Measurements from ENCODE around the gene MORN5.

MORN5 gene

DNA sequence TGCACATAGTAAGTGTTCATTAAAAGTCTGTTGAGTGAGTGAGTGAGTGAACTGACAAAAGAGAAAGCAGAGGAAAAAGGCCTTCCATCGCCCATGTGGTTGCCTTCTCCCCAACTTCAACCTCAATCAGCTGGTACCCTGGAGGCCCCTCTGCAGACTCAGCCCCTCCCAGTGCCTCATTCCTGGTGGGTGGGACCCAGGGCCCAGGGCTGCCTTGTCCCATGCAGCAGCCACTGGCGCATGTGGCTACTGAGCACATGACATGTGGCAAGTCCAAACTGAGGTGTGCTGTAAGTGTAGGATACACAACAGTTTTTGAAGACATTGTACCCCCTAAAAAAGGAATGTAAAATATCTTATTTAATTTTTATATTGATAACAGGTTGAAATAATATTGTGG lies 29.7 kb upstream of the MORN5 start:
- DNase-seq (no peak), ATAC-seq (no peak)
- no peaks in the 10 kb centered on the region for H3K36me3 Mint-ChIP-seq (ENCODE audit: low read depth)
- no peaks in the 10 kb centered on the region for H3K9me3 Mint-ChIP-seq
- H3K27me3 Mint-ChIP-seq, result peaks cover 19% of the 10 kb centered on the region
- no peak overlapping the region for H3K4me3 Mint-ChIP-seq
- no peak overlapping the region for H3K27ac Mint-ChIP-seq
- peaks cover 13% of the 10 kb centered on the region for H3K4me1 Mint-ChIP-seq

GRCh38 chr9:122130837-122131236 lies 28.9 kb upstream of the MORN5 start:
- Mint-ChIP-seq H3K4me3 (no peak overlapping the region), H3K36me3 (ENCODE audit: low read depth) (no peaks in the 10 kb centered on the region), H3K27ac (no peak overlapping the region), H3K27me3 (peaks cover 12% of the 10 kb centered on the region), H3K4me1 (peaks cover 11% of the 10 kb centered on the region), H3K9me3 (no peaks in the 10 kb centered on the region)
- no peak for ATAC-seq
- DNase-seq, result no peak

DNA sequence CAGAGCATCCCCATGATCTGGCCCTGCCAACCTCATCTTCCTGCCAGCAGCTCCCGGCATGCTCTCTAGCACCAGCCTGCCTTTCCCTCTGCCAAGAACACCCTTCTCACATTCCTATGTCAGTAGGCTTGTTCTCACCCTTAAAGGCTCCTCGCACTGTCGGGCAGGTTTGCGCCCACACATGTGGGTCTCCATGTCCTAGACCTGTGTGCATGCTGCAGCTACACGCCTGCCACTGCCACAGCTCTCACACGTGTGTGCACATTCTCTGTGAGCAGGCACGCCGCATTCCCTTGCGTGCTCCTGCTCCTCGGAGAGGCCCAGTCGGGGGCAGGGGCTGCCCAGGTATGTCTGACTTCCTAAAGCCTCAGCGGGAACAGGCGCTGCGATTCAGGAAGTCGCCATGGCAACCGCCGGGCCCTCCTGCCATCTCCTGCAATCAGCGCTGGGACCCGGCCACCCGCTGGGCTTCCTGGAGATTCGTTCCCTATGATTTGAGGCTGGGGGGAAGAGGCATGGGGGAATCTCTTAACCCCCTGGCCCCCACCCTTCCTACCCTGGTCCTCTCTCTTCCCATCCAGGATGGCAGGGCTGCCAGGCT lies 28.2 kb upstream of the MORN5 start:
- Mint-ChIP-seq H3K27ac (no peak overlapping the region), H3K9me3 (no peaks in the 10 kb centered on the region), H3K4me3 (no peak overlapping the region), H3K27me3 (peaks cover 6% of the 10 kb centered on the region), H3K4me1 (peaks cover 8% of the 10 kb centered on the region), H3K36me3 (ENCODE audit: low read depth) (no peaks in the 10 kb centered on the region)
- DNase-seq, result no peak
- no peak for ATAC-seq

DNA sequence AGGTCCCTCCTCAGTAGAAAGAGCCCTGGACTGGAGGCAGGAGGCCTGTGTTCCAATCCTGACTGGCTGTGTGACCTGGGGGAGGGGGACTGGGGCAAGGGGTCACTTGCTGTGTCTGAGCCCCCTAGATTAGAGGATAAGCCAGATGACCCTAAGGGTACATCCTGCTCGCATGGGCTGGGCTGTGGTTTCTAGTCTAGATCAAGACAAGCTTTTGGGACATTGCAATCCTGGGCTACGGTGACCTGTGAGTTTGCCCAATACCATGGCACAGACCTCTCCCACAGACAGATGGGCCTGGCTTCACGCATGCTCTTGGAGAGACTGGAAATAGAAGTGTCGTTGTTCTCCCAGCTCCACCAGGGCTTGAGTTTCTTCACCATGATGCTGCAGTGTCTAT lies 27.2 kb upstream of the MORN5 start:
- H3K4me1 Mint-ChIP-seq, result peaks cover 3% of the 10 kb centered on the region
- H3K36me3 Mint-ChIP-seq (ENCODE audit: low read depth), result no peaks in the 10 kb centered on the region
- no peak overlapping the region for H3K27ac Mint-ChIP-seq
- no peaks in the 10 kb centered on the region for H3K9me3 Mint-ChIP-seq
- H3K27me3 Mint-ChIP-seq, result peaks cover under 1% of the 10 kb centered on the region
- ATAC-seq (no peak), DNase-seq (no peak)
- H3K4me3 Mint-ChIP-seq, result no peak overlapping the region

DNA sequence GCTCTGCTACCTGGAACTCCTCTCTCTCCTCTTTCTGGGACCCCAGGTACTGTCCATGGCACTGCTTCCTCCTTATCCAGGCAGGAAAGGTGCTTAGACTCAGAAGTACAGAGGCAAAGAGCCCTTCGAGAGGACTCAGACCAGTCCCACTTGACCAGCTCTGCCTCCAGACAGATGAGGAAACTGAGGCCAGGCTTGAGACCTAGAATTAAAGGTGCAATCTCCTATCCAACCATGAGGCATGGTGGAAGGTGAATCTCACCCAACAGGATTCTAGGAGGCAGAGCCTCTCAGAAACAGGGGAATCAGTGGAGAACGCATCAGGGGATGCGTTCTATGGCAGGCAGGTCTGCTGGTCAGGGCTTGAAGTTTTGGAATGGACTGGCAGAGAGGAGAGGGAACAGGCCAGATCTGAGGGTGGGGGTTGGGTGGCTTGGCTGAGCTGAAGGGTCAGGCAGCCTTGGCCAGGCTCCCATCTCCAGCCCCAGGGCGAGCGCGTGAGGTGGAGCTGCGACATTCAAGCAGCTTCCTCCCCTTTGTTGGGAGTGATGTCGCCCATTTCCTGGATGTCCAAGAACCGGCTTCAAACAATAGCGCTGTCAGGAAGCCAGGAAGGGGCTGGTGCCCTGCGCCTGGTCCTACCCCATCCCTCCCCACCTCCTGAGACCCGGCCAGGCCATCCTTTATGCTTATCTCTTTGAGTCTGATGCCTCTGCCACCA lies 26.3 kb upstream of the MORN5 start:
- no peak for ATAC-seq
- Mint-ChIP-seq H3K9me3 (no peaks in the 10 kb centered on the region), H3K27ac (no peak overlapping the region), H3K27me3 (no peaks in the 10 kb centered on the region), H3K36me3 (ENCODE audit: low read depth) (no peaks in the 10 kb centered on the region), H3K4me1 (no peaks in the 10 kb centered on the region), H3K4me3 (no peak overlapping the region)
- no peak for DNase-seq

GRCh38 chr9:122133984-122134535 lies 25.6 kb upstream of the MORN5 start:
- Mint-ChIP-seq H3K9me3 (no peaks in the 10 kb centered on the region), H3K27ac (no peak overlapping the region), H3K4me1 (no peaks in the 10 kb centered on the region), H3K36me3 (ENCODE audit: low read depth) (no peaks in the 10 kb centered on the region), H3K27me3 (no peaks in the 10 kb centered on the region), H3K4me3 (no peak overlapping the region)
- ATAC-seq (no peak), DNase-seq (no peak)

GRCh38 chr9:122134822-122135528 lies 24.7 kb upstream of the MORN5 start:
- Mint-ChIP-seq H3K9me3 (no peaks in the 10 kb centered on the region), H3K27me3 (no peaks in the 10 kb centered on the region), H3K36me3 (ENCODE audit: low read depth) (no peaks in the 10 kb centered on the region), H3K4me3 (no peak overlapping the region), H3K4me1 (no peaks in the 10 kb centered on the region), H3K27ac (no peak overlapping the region)
- DNase-seq (no peak), ATAC-seq (no peak)

DNA sequence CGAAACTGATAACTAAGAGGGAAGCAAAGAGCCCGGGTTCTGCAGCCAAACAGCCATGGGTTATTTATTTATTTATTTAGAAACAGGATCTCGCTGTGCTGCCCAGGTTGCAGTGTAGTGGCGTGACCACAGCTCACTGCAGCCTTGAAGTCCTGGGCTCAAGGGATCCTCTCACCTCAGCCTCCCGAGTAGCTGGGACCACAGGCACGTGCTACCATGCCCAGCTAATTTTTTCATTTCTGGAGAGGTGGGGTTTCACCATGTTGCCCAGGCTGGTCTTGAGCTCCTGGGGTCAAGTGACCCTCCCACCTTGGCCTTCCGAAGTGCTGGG lies 24.2 kb upstream of the MORN5 start:
- no peak overlapping the region for H3K27ac Mint-ChIP-seq
- H3K4me1 Mint-ChIP-seq, result no peaks in the 10 kb centered on the region
- H3K4me3 Mint-ChIP-seq, result no peak overlapping the region
- no peaks in the 10 kb centered on the region for H3K27me3 Mint-ChIP-seq
- H3K36me3 Mint-ChIP-seq (ENCODE audit: low read depth), result no peaks in the 10 kb centered on the region
- DNase-seq, result no peak
- no peak for ATAC-seq
- no peaks in the 10 kb centered on the region for H3K9me3 Mint-ChIP-seq

DNA sequence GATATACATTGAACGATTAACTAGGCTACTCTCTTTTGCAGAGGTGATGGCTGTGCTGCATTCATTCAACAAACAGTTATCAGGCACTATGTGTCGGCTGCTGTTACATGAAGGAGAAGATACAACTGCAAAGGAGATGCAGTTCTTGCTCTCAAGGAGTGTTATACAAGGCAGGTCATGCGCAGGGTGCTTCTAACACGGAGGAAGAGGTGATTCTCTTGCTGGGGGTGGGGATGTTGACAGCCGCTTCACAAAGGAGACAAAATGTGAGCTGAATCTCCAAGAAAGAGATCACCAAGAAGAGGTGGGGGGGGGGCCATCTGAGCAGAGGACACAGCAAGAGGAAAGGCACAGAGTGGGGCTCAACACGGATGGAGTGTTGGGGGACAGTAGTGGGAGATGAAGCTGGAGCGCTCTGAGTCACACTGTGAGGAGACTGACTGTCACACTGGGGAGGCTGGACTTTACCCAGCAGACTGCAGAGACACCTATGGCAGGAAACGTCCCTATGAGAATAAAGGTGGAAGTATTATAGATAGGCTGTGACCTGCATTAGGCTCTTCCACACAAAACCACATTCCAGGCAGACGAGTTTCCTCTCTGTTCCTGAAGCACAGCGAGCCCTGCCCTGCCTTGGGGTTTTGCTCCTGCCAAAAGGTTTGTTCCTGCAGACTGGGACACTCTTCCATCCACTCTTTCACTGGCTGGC lies 21.0 kb upstream of the MORN5 start:
- ATAC-seq (no peak), DNase-seq (no peak)
- Mint-ChIP-seq H3K4me1 (no peaks in the 10 kb centered on the region), H3K36me3 (ENCODE audit: low read depth) (peaks cover 1% of the 10 kb centered on the region), H3K9me3 (no peaks in the 10 kb centered on the region), H3K27me3 (no peaks in the 10 kb centered on the region), H3K27ac (no peak overlapping the region), H3K4me3 (no peak overlapping the region)

DNA sequence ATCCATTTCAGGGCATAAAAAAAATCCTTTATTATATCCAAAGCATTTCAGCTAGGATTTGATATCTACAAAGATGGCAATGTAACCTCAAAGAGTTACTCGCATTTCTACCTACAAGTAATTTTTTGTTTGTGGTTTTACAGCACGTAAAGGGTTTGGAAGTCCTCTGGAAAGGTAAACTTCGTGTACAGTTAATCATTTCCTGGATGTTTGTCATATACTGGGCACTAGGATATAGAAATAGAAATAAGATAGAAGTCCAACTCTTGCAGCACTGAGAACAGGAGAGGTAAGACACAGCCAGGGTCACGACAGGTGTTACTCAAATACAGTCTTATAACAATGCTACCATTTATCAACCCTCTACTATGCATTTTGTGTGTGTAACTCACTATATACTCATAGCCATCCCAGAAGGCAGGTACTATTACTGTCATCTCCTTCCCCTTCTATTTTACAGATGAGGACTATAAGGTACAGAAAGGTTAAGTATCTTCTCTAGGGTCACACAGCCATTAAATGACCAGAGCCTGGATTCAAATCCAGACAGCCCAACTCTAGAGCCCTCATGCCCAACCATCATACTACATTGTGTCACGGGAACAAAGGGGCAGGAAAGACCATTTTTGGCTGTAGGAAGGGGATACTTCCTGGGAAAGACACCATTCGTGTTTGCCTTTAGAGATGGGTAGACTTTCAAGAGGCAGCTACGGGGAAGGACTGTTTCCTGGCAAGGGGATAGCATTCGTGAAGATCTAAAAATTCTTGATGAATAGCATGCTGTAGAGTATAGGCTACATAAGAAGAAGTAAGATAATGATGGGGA lies 19.1 kb upstream of the MORN5 start:
- H3K4me1 Mint-ChIP-seq, result no peaks in the 10 kb centered on the region
- H3K27ac Mint-ChIP-seq, result no peak overlapping the region
- ATAC-seq, result no peak
- H3K27me3 Mint-ChIP-seq, result no peaks in the 10 kb centered on the region
- H3K36me3 Mint-ChIP-seq (ENCODE audit: low read depth), result peaks cover 12% of the 10 kb centered on the region
- no peak for DNase-seq
- H3K4me3 Mint-ChIP-seq, result no peak overlapping the region
- H3K9me3 Mint-ChIP-seq, result no peaks in the 10 kb centered on the region

- Mint-ChIP-seq H3K36me3 (ENCODE audit: low read depth) (peaks cover 12% of the 10 kb centered on the region), H3K27ac (no peak overlapping the region), H3K27me3 (no peaks in the 10 kb centered on the region)
Observed at GRCh38 chr9:122141671-122142070, 18.0 kb upstream of the MORN5 start.

GRCh38 chr9:122143296-122143695 lies 16.4 kb upstream of the MORN5 start:
- DNase-seq (no peak), ATAC-seq (no peak)
- Mint-ChIP-seq H3K4me3 (no peak overlapping the region), H3K9me3 (no peaks in the 10 kb centered on the region), H3K27me3 (no peaks in the 10 kb centered on the region), H3K4me1 (no peaks in the 10 kb centered on the region), H3K27ac (no peak overlapping the region), H3K36me3 (ENCODE audit: low read depth) (peaks cover 21% of the 10 kb centered on the region)

More at GRCh38 chr9:122141671-122142070, 18.0 kb upstream of the MORN5 start:
- no peaks in the 10 kb centered on the region for H3K9me3 Mint-ChIP-seq
- ATAC-seq (no peak), DNase-seq (no peak)
- no peaks in the 10 kb centered on the region for H3K4me1 Mint-ChIP-seq
- H3K4me3 Mint-ChIP-seq, result no peak overlapping the region

DNA sequence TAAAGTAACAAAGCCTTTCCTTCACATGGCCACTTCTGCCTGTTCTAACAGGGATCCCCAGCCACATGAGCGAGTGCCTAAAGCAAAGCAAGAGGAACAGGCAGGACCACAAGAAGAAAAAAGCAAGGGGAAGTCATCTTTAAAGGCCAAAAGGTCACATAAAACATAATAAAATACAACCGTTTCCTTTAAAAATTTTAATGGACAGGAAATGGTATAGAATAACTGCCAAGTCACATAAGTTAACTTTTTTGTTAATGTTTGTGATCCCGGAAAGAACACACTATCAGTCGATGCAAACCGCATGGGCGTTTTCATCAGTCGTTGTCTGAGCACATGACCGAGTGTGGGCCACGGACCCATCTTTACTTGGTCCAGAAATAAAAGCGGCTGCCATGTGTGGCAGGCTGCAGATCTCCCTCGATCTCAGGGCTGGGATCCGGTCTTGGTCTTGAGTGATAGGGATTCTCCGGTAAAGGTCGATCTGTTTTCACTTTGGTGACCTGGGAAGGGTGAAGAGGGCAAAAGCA lies 15.8 kb upstream of the MORN5 start:
- no peak for ATAC-seq
- no peaks in the 10 kb centered on the region for H3K27me3 Mint-ChIP-seq
- no peak for DNase-seq
- H3K4me1 Mint-ChIP-seq, result no peaks in the 10 kb centered on the region
- H3K4me3 Mint-ChIP-seq, result no peak overlapping the region
- H3K9me3 Mint-ChIP-seq, result no peaks in the 10 kb centered on the region
- peaks cover 23% of the 10 kb centered on the region for H3K36me3 Mint-ChIP-seq (ENCODE audit: low read depth)
- H3K27ac Mint-ChIP-seq, result no peak overlapping the region

All from activated naive CD8-positive, alpha-beta T cell treated with anti-CD3 and anti-CD28 coated beads, Interleukin-2, amount 50 U/mL, for 24 hours (primary cell).